Fibroblast of villous mesenchyme (primary cell): Measurements from ENCODE around the gene DIAPH2. TPM values are rescaled to one million over a fixed set of nuclear protein-coding genes. Genes with fewer than 3 reads are reported as not detected.
A peak's percentile ranks its signal among the peaks of the same experiment; 100 is the strongest.

Source experiments
- DNase-seq: peaks from one replicate; pipeline ENCODE4 v3.0.0-alpha.2; 2010; ENCODE audit warnings: low read depth
- H3K4me3 ChIP-seq: 2 replicates; pipeline ENCODE4 v1.5.1; 2011; ENCODE audit warnings: low read depth, mild to moderate bottlenecking, low read length
- total RNA-seq: library from RNA; depleted of rRNA; stranded (reverse); fragments of >200 nt; gene quantifications from 2 replicates; pipeline ENCODE4 v1.2.3, GENCODE V29; 2012
- TF ChIP-seq, protein P1 (sequence below): IDR thresholded peaks from 2 replicates; pipeline ENCODE4 v1.5.1; 2012; ENCODE audit warnings: low read depth, mild to moderate bottlenecking, low read length; ENCODE audit not compliant: insufficient read depth

DIAPH2 gene
- total RNA-seq, 1 donor: 15.5 TPM

DNA sequence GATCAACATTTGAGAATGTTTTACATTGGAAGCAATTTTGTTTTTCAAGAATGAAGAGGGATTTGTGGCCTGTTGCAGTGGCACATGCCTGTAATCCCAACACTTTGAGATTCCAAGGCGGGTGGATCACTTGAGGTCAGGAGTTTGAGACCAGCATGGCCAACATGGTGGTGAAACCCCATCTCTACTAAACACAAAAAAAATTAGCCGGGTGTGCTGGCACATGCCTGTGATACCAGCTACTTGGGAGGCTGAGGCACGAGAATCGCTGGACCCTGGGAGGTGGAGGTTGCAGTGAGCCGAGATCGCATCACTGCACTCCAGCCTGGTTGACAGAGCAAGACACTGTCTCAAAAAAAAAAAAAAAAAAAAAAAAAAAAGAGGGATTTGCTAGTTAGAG is 326.9 kb downstream of the DIAPH2 start:
- TF ChIP-seq, protein P1, sequence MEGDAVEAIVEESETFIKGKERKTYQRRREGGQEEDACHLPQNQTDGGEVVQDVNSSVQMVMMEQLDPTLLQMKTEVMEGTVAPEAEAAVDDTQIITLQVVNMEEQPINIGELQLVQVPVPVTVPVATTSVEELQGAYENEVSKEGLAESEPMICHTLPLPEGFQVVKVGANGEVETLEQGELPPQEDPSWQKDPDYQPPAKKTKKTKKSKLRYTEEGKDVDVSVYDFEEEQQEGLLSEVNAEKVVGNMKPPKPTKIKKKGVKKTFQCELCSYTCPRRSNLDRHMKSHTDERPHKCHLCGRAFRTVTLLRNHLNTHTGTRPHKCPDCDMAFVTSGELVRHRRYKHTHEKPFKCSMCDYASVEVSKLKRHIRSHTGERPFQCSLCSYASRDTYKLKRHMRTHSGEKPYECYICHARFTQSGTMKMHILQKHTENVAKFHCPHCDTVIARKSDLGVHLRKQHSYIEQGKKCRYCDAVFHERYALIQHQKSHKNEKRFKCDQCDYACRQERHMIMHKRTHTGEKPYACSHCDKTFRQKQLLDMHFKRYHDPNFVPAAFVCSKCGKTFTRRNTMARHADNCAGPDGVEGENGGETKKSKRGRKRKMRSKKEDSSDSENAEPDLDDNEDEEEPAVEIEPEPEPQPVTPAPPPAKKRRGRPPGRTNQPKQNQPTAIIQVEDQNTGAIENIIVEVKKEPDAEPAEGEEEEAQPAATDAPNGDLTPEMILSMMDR: no peak

DNA sequence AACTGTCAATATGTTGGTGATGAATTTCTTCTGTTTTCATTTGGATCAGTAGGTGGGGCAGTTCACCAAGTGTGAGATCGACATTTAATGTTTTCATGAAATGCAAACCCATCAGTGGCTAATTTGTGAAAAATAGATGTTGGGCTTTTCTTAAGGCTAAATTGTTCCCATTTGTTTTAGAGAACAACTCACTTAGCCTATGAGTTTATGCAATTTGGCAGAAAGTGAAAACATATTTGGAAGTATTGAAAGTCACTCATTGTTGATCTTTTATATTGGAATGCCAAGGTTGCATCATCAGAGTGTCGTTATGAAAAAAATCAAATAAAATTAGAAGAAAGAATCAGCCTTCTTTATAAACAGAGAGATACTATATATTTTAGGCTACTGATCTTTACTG is 331.5 kb downstream of the DIAPH2 start:
- no peak for DNase-seq
- no peak overlapping the region for H3K4me3 ChIP-seq
- TF ChIP-seq, protein P1: no peak

More for the DNA sequence above, 326.9 kb downstream of the DIAPH2 start:
- no peak overlapping the region for H3K4me3 ChIP-seq
- no peak for DNase-seq

DNA sequence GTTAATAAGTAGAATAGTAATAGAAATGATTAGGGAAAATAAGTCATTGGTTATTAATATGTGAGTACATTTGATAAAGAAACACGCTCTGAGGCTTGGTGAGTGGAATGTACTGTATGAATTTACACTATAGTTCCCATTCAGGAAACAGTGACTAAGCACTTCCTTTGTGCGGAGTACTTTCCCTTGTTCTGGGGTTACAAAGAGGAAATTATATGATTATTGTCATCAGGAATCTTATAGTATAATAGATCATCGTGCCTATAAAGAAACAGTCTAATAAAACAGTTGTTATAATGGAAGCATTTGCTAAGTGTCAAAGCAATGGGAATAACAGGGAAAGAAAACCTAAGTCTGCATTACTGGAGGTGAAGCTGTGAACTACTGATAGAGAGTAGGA is 337.0 kb downstream of the DIAPH2 start:
- TF ChIP-seq, protein P1: no peak
- DNase-seq: peak; percentile 1

DNA sequence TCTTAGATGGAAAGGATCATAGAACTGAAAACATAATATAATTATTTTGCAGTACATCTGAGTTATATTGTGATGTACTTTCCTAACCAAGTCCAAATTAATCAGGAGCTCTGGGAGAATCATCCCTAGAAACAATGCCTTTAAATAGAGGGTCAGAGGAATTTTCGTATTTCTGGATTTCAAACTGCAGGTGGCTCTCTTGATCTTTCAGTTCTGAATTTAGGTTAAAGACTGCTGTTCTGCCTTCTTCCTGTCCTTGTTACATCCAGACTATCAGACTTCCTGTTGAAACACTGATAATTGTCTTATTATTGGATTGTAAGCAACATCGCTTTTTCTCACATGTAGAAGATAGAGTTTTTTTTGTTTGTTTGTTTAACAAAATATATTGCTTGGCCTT is 341.8 kb downstream of the DIAPH2 start:
- TF ChIP-seq, protein P1: no peak
- no peak overlapping the region for H3K4me3 ChIP-seq
- peak; percentile 15 for DNase-seq

More for the DNA sequence above, 337.0 kb downstream of the DIAPH2 start:
- H3K4me3 ChIP-seq: no peak overlapping the region

DNA sequence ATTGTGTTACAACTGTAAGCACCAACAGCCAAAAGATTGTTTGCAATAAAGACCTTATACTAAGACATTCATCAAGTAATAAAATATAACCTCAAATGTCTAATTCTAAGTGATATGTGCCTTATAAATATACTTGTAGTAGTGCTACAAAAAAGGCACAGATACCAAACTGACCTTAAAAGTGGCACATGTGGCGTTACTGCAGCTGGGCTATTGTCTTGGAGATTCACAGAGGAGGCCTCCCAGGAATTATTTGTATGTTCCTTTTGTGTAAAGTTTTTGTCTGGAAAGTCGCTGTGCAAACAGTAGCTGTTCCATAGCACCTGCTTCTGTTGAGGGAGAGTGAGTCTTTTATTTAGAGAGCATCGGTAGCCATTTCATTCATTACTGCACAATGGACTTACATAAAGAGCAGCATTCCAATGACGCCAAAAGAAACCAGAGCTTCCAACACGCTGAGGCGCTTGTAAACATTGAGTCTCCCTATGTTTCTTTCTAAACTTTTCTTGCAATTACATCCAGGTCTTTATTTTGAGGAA is 342.8 kb downstream of the DIAPH2 start:
- TF ChIP-seq, protein P1: no peak
- no peak for DNase-seq
- H3K4me3 ChIP-seq: no peak overlapping the region

DNA sequence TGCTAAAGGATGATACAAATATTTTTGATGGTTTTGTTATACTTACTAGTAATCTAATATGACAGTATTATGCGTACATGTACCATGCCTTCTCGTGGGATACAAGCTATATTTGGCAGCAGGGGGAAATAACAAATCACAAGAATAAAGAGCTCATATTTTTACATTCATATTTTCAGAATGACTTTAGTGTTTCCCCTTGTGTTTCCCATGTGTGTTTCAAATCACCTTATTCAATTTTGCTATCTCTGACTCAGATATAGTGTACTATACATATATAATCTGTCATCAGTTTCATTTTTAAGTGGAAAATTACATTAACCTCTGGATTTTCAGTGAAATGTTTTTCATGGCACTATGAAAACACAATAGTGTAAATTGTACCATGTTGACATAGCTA is 345.8 kb downstream of the DIAPH2 start:
- TF ChIP-seq, protein P1: no peak

DNA sequence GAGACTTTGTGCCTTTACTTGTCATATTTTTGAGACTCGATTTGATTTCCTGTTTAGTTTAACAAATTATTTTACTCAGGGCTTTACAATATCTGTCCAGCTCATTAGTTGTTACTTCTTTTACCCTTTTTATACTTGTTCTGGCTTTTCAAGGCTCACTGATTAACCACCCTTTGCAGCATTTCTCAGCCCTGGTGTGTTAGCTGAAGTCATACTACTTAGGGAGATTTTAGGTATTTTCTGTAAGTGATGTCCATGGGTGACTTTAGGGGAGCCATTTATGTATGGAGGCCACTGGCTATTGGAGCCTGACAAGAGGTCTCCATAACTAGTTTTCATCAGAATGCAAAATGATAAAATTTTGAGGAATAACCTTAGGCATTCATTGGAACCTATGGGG is 346.3 kb downstream of the DIAPH2 start:
- H3K4me3 ChIP-seq: no peak overlapping the region
- DNase-seq: no peak
- TF ChIP-seq, protein P1: no peak

More for the DNA sequence above, 345.8 kb downstream of the DIAPH2 start:
- no peak overlapping the region for H3K4me3 ChIP-seq
- no peak for DNase-seq
